ACC112 (cell line): ENCODE data around the gene ATM.

Experiments
- H2AFZ ChIP-seq: fragments of 200-600 bp; sonication (generic); one replicate; pipeline ENCODE4 v1.6.0; 2017; ENCODE audit warnings: antibody characterized with exemption, low read length; ENCODE audit not compliant: unreplicated experiment
- H3K27ac ChIP-seq: fragments of 200-600 bp; sonication (generic); 2 replicates; pipeline ENCODE4 v1.5.1; 2014; ENCODE audit warnings: low read depth, mild to moderate bottlenecking, antibody characterized with exemption, low read length, moderate library complexity
- H3K27me3 ChIP-seq: fragments of 200-600 bp; sonication (generic); 2 replicates; pipeline ENCODE4 v1.6.1; 2014; ENCODE audit warnings: mild to moderate bottlenecking, antibody characterized with exemption, low read length, moderate library complexity, mixed read lengths; ENCODE audit not compliant: insufficient read depth
- H3K36me3 ChIP-seq: fragments of 200-600 bp; sonication (generic); 2 replicates; pipeline ENCODE4 v1.6.1; 2016; ENCODE audit warnings: mild to moderate bottlenecking, antibody characterized with exemption, low read length, moderate library complexity, mixed read lengths; ENCODE audit not compliant: insufficient read depth
- H3K4me1 ChIP-seq: fragments of 200-600 bp; sonication (generic); one replicate; pipeline ENCODE4 v1.6.1; 2016; ENCODE audit warnings: low read length, mixed read lengths; ENCODE audit not compliant: insufficient read depth, unreplicated experiment, control insufficient read depth
- H3K4me3 ChIP-seq: fragments of 200-600 bp; sonication (generic); 2 replicates; pipeline ENCODE4 v1.5.1; 2014; ENCODE audit warnings: mild to moderate bottlenecking, low read depth, low read length
- H3K79me2 ChIP-seq: fragments of 200-600 bp; sonication (generic); one replicate; pipeline ENCODE4 v1.6.0; 2016; ENCODE audit warnings: low read length; ENCODE audit not compliant: control insufficient read depth, unreplicated experiment, insufficient read depth

ATM gene

GRCh38 chr11:108333403-108333899 lies 110.6 kb downstream of the ATM start:
- Histone ChIP-seq H3K27ac (no peak overlapping the region), H2AFZ (no peak overlapping the region), H3K4me3 (no peak overlapping the region), H3K27me3 (no peaks in the 10 kb centered on the region), H3K4me1 (no peaks in the 10 kb centered on the region), H3K79me2 (no peaks in the 10 kb centered on the region), H3K36me3 (peaks cover 58% of the 10 kb centered on the region)

GRCh38 chr11:108338750-108339149 lies 115.9 kb downstream of the ATM start:
- no peak overlapping the region for H2AFZ ChIP-seq
- no peaks in the 10 kb centered on the region for H3K79me2 ChIP-seq
- H3K4me1 ChIP-seq, result no peaks in the 10 kb centered on the region
- H3K4me3 ChIP-seq, result no peak overlapping the region
- peaks cover 27% of the 10 kb centered on the region for H3K36me3 ChIP-seq
- H3K27ac ChIP-seq, result no peak overlapping the region
- H3K27me3 ChIP-seq, result no peaks in the 10 kb centered on the region

GRCh38 chr11:108340973-108341372 lies 118.1 kb downstream of the ATM start:
- Histone ChIP-seq H2AFZ (no peak overlapping the region), H3K27ac (no peak overlapping the region), H3K36me3 (peaks cover 13% of the 10 kb centered on the region), H3K79me2 (no peaks in the 10 kb centered on the region), H3K4me3 (no peak overlapping the region), H3K4me1 (no peaks in the 10 kb centered on the region), H3K27me3 (no peaks in the 10 kb centered on the region)

- H3K4me1 ChIP-seq, result no peaks in the 10 kb centered on the region
- no peak overlapping the region for H3K4me3 ChIP-seq
- H2AFZ ChIP-seq, result no peak overlapping the region
- H3K27me3 ChIP-seq, result no peaks in the 10 kb centered on the region
- H3K27ac ChIP-seq, result no peak overlapping the region
- peaks cover 12% of the 10 kb centered on the region for H3K36me3 ChIP-seq
- no peaks in the 10 kb centered on the region for H3K79me2 ChIP-seq
Observed at GRCh38 chr11:108341654-108342053, 118.8 kb downstream of the ATM start.

- peaks cover 6% of the 10 kb centered on the region; the same call in 1 of the 2 replicates for H3K36me3 ChIP-seq
- no peaks in the 10 kb centered on the region for H3K79me2 ChIP-seq
- no peak overlapping the region for H3K27ac ChIP-seq
- no peak overlapping the region for H2AFZ ChIP-seq
- H3K27me3 ChIP-seq, result no peaks in the 10 kb centered on the region
- H3K4me1 ChIP-seq, result no peaks in the 10 kb centered on the region
- no peak overlapping the region for H3K4me3 ChIP-seq
Observed at GRCh38 chr11:108343714-108344113, 120.8 kb downstream of the ATM start.

- no peak overlapping the region for H2AFZ ChIP-seq
- H3K27ac ChIP-seq, result no peak overlapping the region
- H3K79me2 ChIP-seq, result no peaks in the 10 kb centered on the region
- H3K36me3 ChIP-seq, result peaks cover 10% of the 10 kb centered on the region
- H3K27me3 ChIP-seq, result no peaks in the 10 kb centered on the region
- H3K4me3 ChIP-seq, result no peak overlapping the region
- H3K4me1 ChIP-seq, result no peaks in the 10 kb centered on the region
Observed at GRCh38 chr11:108345767-108346166, 122.9 kb downstream of the ATM start.

GRCh38 chr11:108346451-108346850 lies 123.6 kb downstream of the ATM start:
- H3K36me3 ChIP-seq, result peaks cover 13% of the 10 kb centered on the region
- H3K4me1 ChIP-seq, result no peaks in the 10 kb centered on the region
- H3K79me2 ChIP-seq, result no peaks in the 10 kb centered on the region
- no peak overlapping the region for H3K27ac ChIP-seq
- no peak overlapping the region for H2AFZ ChIP-seq
- no peaks in the 10 kb centered on the region for H3K27me3 ChIP-seq
- H3K4me3 ChIP-seq, result no peak overlapping the region

GRCh38 chr11:108351468-108351867 lies 128.6 kb downstream of the ATM start:
- Histone ChIP-seq H3K27ac (no peak overlapping the region), H3K36me3 (peaks cover 38% of the 10 kb centered on the region), H3K4me1 (no peaks in the 10 kb centered on the region), H2AFZ (no peak overlapping the region), H3K27me3 (no peaks in the 10 kb centered on the region), H3K4me3 (no peak overlapping the region), H3K79me2 (no peaks in the 10 kb centered on the region)

GRCh38 chr11:108364159-108364558 lies 141.3 kb downstream of the ATM start:
- H3K4me1 ChIP-seq, result peaks cover 15% of the 10 kb centered on the region
- no peaks in the 10 kb centered on the region for H3K27me3 ChIP-seq
- no peak overlapping the region for H3K4me3 ChIP-seq
- peaks cover 7% of the 10 kb centered on the region; the same call in 1 of the 2 replicates for H3K36me3 ChIP-seq
- no peak overlapping the region for H2AFZ ChIP-seq
- H3K79me2 ChIP-seq, result no peaks in the 10 kb centered on the region
- H3K27ac ChIP-seq, result no peak overlapping the region

GRCh38 chr11:108368134-108368533 lies 145.3 kb downstream of the ATM start:
- H3K36me3 ChIP-seq, result peaks cover 16% of the 10 kb centered on the region; the same call in 1 of the 2 replicates
- no peaks in the 10 kb centered on the region for H3K79me2 ChIP-seq
- H3K27me3 ChIP-seq, result no peaks in the 10 kb centered on the region
- H3K4me3 ChIP-seq, result no peak overlapping the region
- no peak overlapping the region for H2AFZ ChIP-seq
- peaks cover 21% of the 10 kb centered on the region for H3K4me1 ChIP-seq
- no peak overlapping the region for H3K27ac ChIP-seq

- no peak overlapping the region for H2AFZ ChIP-seq
- H3K36me3 ChIP-seq, result peaks cover 18% of the 10 kb centered on the region; the same call in 1 of the 2 replicates
- no peak overlapping the region for H3K4me3 ChIP-seq
- H3K27me3 ChIP-seq, result no peaks in the 10 kb centered on the region
- H3K27ac ChIP-seq, result no peak overlapping the region
- no peaks in the 10 kb centered on the region for H3K79me2 ChIP-seq
- H3K4me1 ChIP-seq, result peaks cover 18% of the 10 kb centered on the region
Observed at GRCh38 chr11:108369064-108369463, 146.2 kb downstream of the ATM start.
